OCI-LY3 (cell line): ENCODE results near the gene LRRC7.

Experiments used
- EZH2phosphoT487 ChIP-seq: fragments of 200-600 bp; shearing (Covaris generic); IDR thresholded peaks from 2 replicates; pipeline ENCODE4 v1.6.1; 2018; ENCODE audit warnings: antibody characterized with exemption, mixed run types, low read depth
- TF ChIP-seq, protein P1 (sequence below): fragments of 200-600, 300-600 bp; sonication (generic); IDR thresholded peaks from 2 replicates; pipeline ENCODE4 v1.5.1; 2014; ENCODE audit warnings: antibody characterized with exemption, low read length, low read depth

GRCh38 chr1:70093250-70093975 lies 525.7 kb downstream of the LRRC7 start:
- no peak for TF ChIP-seq EZH2phosphoT487
- TF ChIP-seq, protein P1, sequence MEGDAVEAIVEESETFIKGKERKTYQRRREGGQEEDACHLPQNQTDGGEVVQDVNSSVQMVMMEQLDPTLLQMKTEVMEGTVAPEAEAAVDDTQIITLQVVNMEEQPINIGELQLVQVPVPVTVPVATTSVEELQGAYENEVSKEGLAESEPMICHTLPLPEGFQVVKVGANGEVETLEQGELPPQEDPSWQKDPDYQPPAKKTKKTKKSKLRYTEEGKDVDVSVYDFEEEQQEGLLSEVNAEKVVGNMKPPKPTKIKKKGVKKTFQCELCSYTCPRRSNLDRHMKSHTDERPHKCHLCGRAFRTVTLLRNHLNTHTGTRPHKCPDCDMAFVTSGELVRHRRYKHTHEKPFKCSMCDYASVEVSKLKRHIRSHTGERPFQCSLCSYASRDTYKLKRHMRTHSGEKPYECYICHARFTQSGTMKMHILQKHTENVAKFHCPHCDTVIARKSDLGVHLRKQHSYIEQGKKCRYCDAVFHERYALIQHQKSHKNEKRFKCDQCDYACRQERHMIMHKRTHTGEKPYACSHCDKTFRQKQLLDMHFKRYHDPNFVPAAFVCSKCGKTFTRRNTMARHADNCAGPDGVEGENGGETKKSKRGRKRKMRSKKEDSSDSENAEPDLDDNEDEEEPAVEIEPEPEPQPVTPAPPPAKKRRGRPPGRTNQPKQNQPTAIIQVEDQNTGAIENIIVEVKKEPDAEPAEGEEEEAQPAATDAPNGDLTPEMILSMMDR = no peak
